GM12801 (cell line): ENCODE measurements around the gene RAF1.

ENCODE experiments used
- CTCF ChIP-seq: IDR thresholded peaks from one replicate; pipeline ENCODE4 v1.5.1; 2011; ENCODE audit warnings: control low read depth; ENCODE audit not compliant: insufficient read length; ENCODE audit errors: extremely low read depth

Gene RAF1

GRCh38 chr3:12549971-12550760 is 113.8 kb downstream of the RAF1 start:
- TF ChIP-seq CTCF: no peak

- TF ChIP-seq CTCF: no peak
These were observed 118.5 kb downstream of the RAF1 start, which contains the start of gene MKRN2OS for GRCh38 chr3:12545473-12545791. MKRN2OS (minus strand) TSS chr3:12545499; CDS start chr3:12545464, 35 bp downstream.

- no peak for TF ChIP-seq CTCF
These were observed 119.1 kb downstream of the RAF1 start for GRCh38 chr3:12544652-12545472.

GRCh38 chr3:12541625-12542024 is 122.3 kb downstream of the RAF1 start:
- no peak for TF ChIP-seq CTCF

GRCh38 chr3:12536423-12536822 is 127.5 kb downstream of the RAF1 start:
- no peak for TF ChIP-seq CTCF
